IMR-90 (cell line): ENCODE data around the gene ZSWIM8.

ENCODE experiments used
- CHD1 ChIP-seq: IDR thresholded peaks from 2 replicates; pipeline ENCODE4 v1.6.1; 2012; ENCODE audit warnings: low read depth, low read length, improper control_type of control experiment
- CTCF ChIP-seq: conservative IDR thresholded peaks from 2 replicates; pipeline ENCODE4 v1.5.1; 2012; ENCODE audit warnings: mild to moderate bottlenecking, low read depth, low read length, improper control_type of control experiment
- POLR2A ChIP-seq: IDR thresholded peaks from 2 replicates; pipeline ENCODE4 v1.6.1; 2012; ENCODE audit warnings: mild to moderate bottlenecking, low read depth, low read length
- RAD21 ChIP-seq: IDR thresholded peaks from 2 replicates; pipeline ENCODE4 v1.6.1; 2012; ENCODE audit warnings: low read length, improper control_type of control experiment

GRCh38 chr10:73788864-73789658 is 3.7 kb downstream of the ZSWIM8 start:
- TF ChIP-seq POLR2A (no peak), CTCF (no peak), RAD21 (no peak), CHD1 (no peak)
